Testis (tissue), 3 donors: ENCODE data around the gene PSMD1. TPM values are rescaled to one million over a fixed set of nuclear protein-coding genes. Genes with fewer than 3 reads are reported as not detected.

Source experiments
- DNase-seq: peaks from one replicate; pipeline ENCODE4 v3.0.0-alpha.2; 2019
- H3K27ac ChIP-seq, 2 donors: fragments of 200-600 bp; sonication (generic); one replicate each; pipeline ENCODE4 v1.5.1; 2019
- H3K27me3 ChIP-seq: fragments of 200-600 bp; sonication (generic); one replicate; pipeline ENCODE4 v1.5.1; 2019
- H3K36me3 ChIP-seq: fragments of 200-600 bp; sonication (generic); one replicate; pipeline ENCODE4 v1.5.1; 2017; ENCODE audit warnings: low read depth; ENCODE audit errors: missing control alignments
- H3K4me1 ChIP-seq: fragments of 200-600 bp; sonication (generic); one replicate; pipeline ENCODE4 v1.5.1; 2019
- H3K4me3 ChIP-seq, 2 donors: fragments of 200-600 bp; sonication (generic); one replicate each; pipeline ENCODE4 v1.5.1; 2017 to 2019
- H3K9me3 ChIP-seq: fragments of 200-600 bp; sonication (generic); one replicate; pipeline ENCODE4 v1.5.1; 2017
- CTCF ChIP-seq, 3 experiments: fragments of 450-650 bp in 2 of 3; fragments of 200-600 bp in 1 of 3; sonication (generic) in 1 of 3; IDR thresholded peaks; one replicate each; pipeline ENCODE4 v1.5.1; 2016 to 2019; ENCODE audit warnings: antibody characterized with exemption in 3 of 3, mild to moderate bottlenecking in 2 of 3, moderate library complexity in 1 of 3
- POLR2A ChIP-seq: fragments of 450-650 bp; IDR thresholded peaks from one replicate; pipeline ENCODE4 v1.6.1; 2017; ENCODE audit warnings: antibody characterized with exemption, mild to moderate bottlenecking, moderate library complexity
- WGBS, 2 donors: methylation state at CpG; one replicate each; pipeline ENCODE4 v1.1.5; 2018; 5-methylcytosine and 5-hydroxymethylcytosine counted together
- intact Hi-C: fragments of 100-400 bp; cut with DNase I; formaldehyde crosslinking; loops from one replicate; pipeline ENCODE4 v1.15.1; 2023; ENCODE audit warnings: low total_unique reads
- polyA plus RNA-seq: library from polyadenylated mRNA; stranded (reverse); fragments of 350-450 nt; fragmentation: Illumina TruSeq; extraction: RNeasy Lipid Tissue Mini Kit (QIAGEN cat#74804); gene quantifications from one replicate; pipeline ENCODE4 v1.2.3, GENCODE V29; 2014; ENCODE audit warnings: low read depth, low replicate concordance; ENCODE audit not compliant: insufficient read depth
- total RNA-seq, 2 donors: library from RNA; depleted of rRNA; stranded (reverse); fragments of >200 nt; gene quantifications; one replicate each; pipeline ENCODE4 v1.2.3, GENCODE V29; 2016

The PSMD1 gene
- total and polyA plus RNA-seq, 3 donors from 2014 or later: 60.8 to 69.6 (median 66.8) TPM

GRCh38 chr2:231144896-231145295 lies 88.2 kb downstream of the PSMD1 start:
- Histone ChIP-seq H3K36me3 (no peaks in the 10 kb centered on the region), H3K27me3 (no peaks in the 10 kb centered on the region), H3K27ac (no peak overlapping the region), H3K4me3 (no peak overlapping the region), H3K4me1 (no peaks in the 10 kb centered on the region), H3K9me3 (no peaks in the 10 kb centered on the region)
- no peak for DNase-seq
- no peak for TF ChIP-seq CTCF (IDR thresholded peaks at IDR 0.05)
- TF ChIP-seq POLR2A: no peak
- intact Hi-C loops: no loop called here
- 96 to 97% methylated on average over 6 of the region's 6 CpGs for WGBS, 2 donors

GRCh38 chr2:231146665-231147064 lies 90.0 kb downstream of the PSMD1 start:
- Histone ChIP-seq H3K4me3 (no peak overlapping the region), H3K27ac (no peak overlapping the region), H3K27me3 (no peaks in the 10 kb centered on the region), H3K4me1 (no peaks in the 10 kb centered on the region), H3K36me3 (no peaks in the 10 kb centered on the region), H3K9me3 (no peaks in the 10 kb centered on the region)
- TF ChIP-seq POLR2A (no peak), CTCF (IDR thresholded peaks at IDR 0.05) (no peak)
- no peak for DNase-seq
- intact Hi-C loops: no loop called here
- 62 to 84% methylated on average over 2 of the region's 2 CpGs for WGBS, 2 donors

DNA sequence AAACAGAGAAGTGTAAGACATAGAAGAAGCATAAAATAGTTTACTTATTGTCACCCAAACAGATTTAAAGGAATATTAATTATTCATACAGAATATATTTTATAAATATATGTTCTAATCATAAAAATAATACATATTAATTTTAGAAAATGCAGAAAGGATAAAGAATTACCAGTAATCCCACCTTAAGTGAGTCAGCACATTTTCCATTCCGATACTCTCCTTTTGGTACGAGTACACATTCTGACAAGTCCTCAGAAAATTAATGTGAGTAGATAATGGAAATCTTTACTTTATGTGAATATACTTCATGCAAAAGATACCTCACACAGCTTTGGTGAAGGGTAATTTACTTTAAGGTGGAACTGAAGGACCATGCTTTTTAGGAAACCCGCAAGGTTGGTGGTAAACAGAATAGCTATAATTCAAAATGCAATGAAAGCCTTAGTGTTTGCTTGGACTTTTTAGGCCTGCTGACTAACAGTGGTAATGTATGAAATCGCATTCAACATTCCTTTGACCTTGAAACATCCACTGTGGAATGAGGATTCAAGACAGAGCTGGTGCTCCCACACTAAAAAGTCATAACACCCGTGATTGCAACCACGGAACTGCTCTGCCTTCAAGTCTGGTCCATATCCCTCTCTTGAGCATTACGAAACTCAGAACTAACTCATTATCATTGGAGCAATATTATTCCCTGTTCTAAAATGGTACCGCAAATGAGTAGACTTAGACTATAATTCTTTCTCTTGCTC lies 96.3 kb downstream of the PSMD1 start:
- H3K4me1 ChIP-seq: no peaks in the 10 kb centered on the region
- 66 to 68% methylated on average over 8 of the region's 8 CpGs for WGBS, 2 donors
- no peak overlapping the region for H3K27ac ChIP-seq
- H3K4me3 ChIP-seq: no peak overlapping the region
- no peaks in the 10 kb centered on the region for H3K9me3 ChIP-seq
- no peak for DNase-seq
- TF ChIP-seq POLR2A (no peak), CTCF (IDR thresholded peaks at IDR 0.05) (no peak)
- H3K27me3 ChIP-seq: no peaks in the 10 kb centered on the region
- intact Hi-C loops: no loop called here
- H3K36me3 ChIP-seq: no peaks in the 10 kb centered on the region

DNA sequence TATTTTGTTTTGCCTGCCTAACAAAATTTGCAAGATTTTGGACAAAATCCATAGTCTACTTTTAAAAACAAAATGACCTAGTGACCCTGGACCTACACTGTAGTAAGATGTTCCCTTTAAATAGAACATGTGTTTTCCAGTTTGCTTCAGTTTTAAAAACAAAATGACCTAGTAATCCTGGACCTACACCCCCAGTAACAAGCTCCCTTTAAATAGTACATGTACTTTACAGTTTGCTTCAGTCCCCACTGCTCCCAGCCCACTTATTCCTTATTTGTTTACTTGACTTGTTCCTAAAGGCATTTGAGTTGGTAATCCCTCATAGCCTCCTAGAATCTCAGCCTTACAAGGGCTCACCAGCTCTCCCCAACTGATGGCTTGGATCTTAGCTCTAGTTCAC lies 102.6 kb downstream of the PSMD1 start:
- no peak for DNase-seq
- Histone ChIP-seq H3K36me3 (no peaks in the 10 kb centered on the region), H3K4me3 (no peak overlapping the region), H3K27ac (peak overlapping the region; percentile 9 to 23), H3K9me3 (no peaks in the 10 kb centered on the region), H3K27me3 (no peaks in the 10 kb centered on the region), H3K4me1 (peaks cover 11% of the 10 kb centered on the region)
- TF ChIP-seq POLR2A (no peak), CTCF (IDR thresholded peaks at IDR 0.05) (no peak)
- intact Hi-C loops: no loop called here

DNA sequence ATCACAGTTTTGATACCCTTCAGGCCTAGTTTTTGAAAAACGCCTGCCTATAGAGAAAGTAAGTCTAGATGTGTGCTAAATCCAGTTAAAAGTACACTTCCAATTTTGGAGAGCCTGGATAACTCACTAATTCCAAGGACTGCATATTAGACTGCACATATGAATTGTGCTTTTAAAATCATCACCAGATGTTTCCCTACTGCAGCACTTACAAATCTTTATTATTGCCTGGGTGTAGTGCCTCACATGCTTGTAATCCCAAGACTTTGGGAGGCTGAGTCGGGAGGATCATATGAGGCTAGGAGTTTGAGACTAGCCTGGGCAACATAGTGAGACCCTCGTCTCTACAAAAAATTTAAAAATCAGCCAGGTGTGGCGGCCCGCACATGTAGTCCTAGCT lies 104.0 kb downstream of the PSMD1 start:
- H3K27me3 ChIP-seq: no peaks in the 10 kb centered on the region
- TF ChIP-seq CTCF (IDR thresholded peaks at IDR 0.05) (no peak), POLR2A (no peak)
- WGBS, 2 donors: 89 to 93% methylated on average over 5 of the region's 5 CpGs
- no peak for DNase-seq
- H3K27ac ChIP-seq: no peak overlapping the region
- H3K36me3 ChIP-seq: no peaks in the 10 kb centered on the region
- peaks cover 11% of the 10 kb centered on the region for H3K4me1 ChIP-seq
- intact Hi-C loops: no loop called here
- no peak overlapping the region for H3K4me3 ChIP-seq
- H3K9me3 ChIP-seq: no peaks in the 10 kb centered on the region
